WTC11 (cell line): ENCODE measurements around the gene UBR4. TPM values are rescaled to one million over a fixed set of nuclear protein-coding genes. Genes with fewer than 3 reads are reported as not detected.
A peak's percentile ranks its signal among the peaks of the same experiment; 100 is the strongest.

ENCODE experiments used
- AR ChIP-seq: fragments of 250-450 bp; sonication (Bioruptor Pico); IDR thresholded peaks from 2 replicates; pipeline ENCODE4 v1.9.0; 2021; ENCODE audit warnings: mild to moderate bottlenecking
- ATF1 ChIP-seq: sonication (generic); formaldehyde crosslinking; IDR thresholded peaks from 2 replicates; pipeline ENCODE4 v1.8.1; 2023; ENCODE audit warnings: mild to moderate bottlenecking, moderate library complexity, missing genetic modification reagents
- CTCF ChIP-seq: fragments of 200-600 bp; IDR thresholded peaks from 2 replicates; pipeline ENCODE4 v1.8.0; 2022; ENCODE audit warnings: antibody characterized with exemption
- ESRRA ChIP-seq: sonication (generic); formaldehyde crosslinking; IDR thresholded peaks from 2 replicates; pipeline ENCODE4 v1.8.1; 2022; ENCODE audit warnings: mild to moderate bottlenecking, missing genetic modification reagents, borderline replicate concordance
- FOXP4 ChIP-seq: sonication (generic); formaldehyde crosslinking; IDR thresholded peaks from 2 replicates; pipeline ENCODE4 v1.8.0; 2022; ENCODE audit warnings: mild to moderate bottlenecking, missing genetic modification reagents
- IRF2 ChIP-seq: sonication (generic); formaldehyde crosslinking; IDR thresholded peaks from 2 replicates; pipeline ENCODE4 v1.8.0; 2022; ENCODE audit warnings: low read depth, missing genetic modification reagents, borderline replicate concordance
- JUN ChIP-seq: sonication (generic); formaldehyde crosslinking; IDR thresholded peaks from 2 replicates; pipeline ENCODE4 v1.8.0; 2023; ENCODE audit warnings: mild to moderate bottlenecking, missing genetic modification reagents
- MAX ChIP-seq: sonication (generic); formaldehyde crosslinking; IDR thresholded peaks from 2 replicates; pipeline ENCODE4 v1.8.0; 2022; ENCODE audit warnings: mild to moderate bottlenecking, missing genetic modification reagents
- MLX ChIP-seq: sonication (generic); formaldehyde crosslinking; IDR thresholded peaks from 2 replicates; pipeline ENCODE4 v1.8.1; 2023; ENCODE audit warnings: mild to moderate bottlenecking, missing genetic modification reagents, moderate library complexity
- USF2 ChIP-seq: sonication (generic); formaldehyde crosslinking; IDR thresholded peaks from 2 replicates; pipeline ENCODE4 v1.8.1; 2023; ENCODE audit warnings: mild to moderate bottlenecking, missing genetic modification reagents, moderate library complexity
- ZNF219 ChIP-seq: sonication (generic); formaldehyde crosslinking; IDR thresholded peaks from 2 replicates; pipeline ENCODE4 v1.8.0; 2023; ENCODE audit warnings: missing genetic modification reagents, mild to moderate bottlenecking, borderline replicate concordance
- ZNF263 ChIP-seq: sonication (generic); formaldehyde crosslinking; IDR thresholded peaks from 2 replicates; pipeline ENCODE4 v1.8.1; 2022; ENCODE audit warnings: low read depth, mild to moderate bottlenecking, moderate library complexity, missing genetic modification reagents
- total RNA-seq: library from RNA; stranded (reverse); gene quantifications from 3 replicates; pipeline ENCODE4 v1.2.3, GENCODE V29; 2021
- TF ChIP-seq, protein P1 (sequence below): sonication (generic); formaldehyde crosslinking; IDR thresholded peaks from 2 replicates; pipeline ENCODE4 v1.8.0; 2023; ENCODE audit warnings: mild to moderate bottlenecking, missing genetic modification reagents
- TF ChIP-seq, protein P2 (sequence below): fragments of 250-450 bp; sonication (Bioruptor Pico); IDR thresholded peaks from 2 replicates; pipeline ENCODE4 v1.8.0; 2021; ENCODE audit warnings: mild to moderate bottlenecking
- TF ChIP-seq, protein P3 (sequence below): sonication (generic); formaldehyde crosslinking; IDR thresholded peaks from 2 replicates; pipeline ENCODE4 v1.8.1; 2023; ENCODE audit warnings: mild to moderate bottlenecking, missing genetic modification reagents
- TF ChIP-seq, protein P4 (sequence below): sonication (generic); formaldehyde crosslinking; IDR thresholded peaks from 2 replicates; pipeline ENCODE4 v1.8.0; 2022; ENCODE audit warnings: mild to moderate bottlenecking, missing genetic modification reagents
- TF ChIP-seq, protein P5 (sequence below): sonication (generic); formaldehyde crosslinking; IDR thresholded peaks from 2 replicates; pipeline ENCODE4 v1.8.0; 2022; ENCODE audit warnings: missing genetic modification reagents

The UBR4 gene
- total RNA-seq, 1 experiment from 2014 or later, result 179 TPM

DNA sequence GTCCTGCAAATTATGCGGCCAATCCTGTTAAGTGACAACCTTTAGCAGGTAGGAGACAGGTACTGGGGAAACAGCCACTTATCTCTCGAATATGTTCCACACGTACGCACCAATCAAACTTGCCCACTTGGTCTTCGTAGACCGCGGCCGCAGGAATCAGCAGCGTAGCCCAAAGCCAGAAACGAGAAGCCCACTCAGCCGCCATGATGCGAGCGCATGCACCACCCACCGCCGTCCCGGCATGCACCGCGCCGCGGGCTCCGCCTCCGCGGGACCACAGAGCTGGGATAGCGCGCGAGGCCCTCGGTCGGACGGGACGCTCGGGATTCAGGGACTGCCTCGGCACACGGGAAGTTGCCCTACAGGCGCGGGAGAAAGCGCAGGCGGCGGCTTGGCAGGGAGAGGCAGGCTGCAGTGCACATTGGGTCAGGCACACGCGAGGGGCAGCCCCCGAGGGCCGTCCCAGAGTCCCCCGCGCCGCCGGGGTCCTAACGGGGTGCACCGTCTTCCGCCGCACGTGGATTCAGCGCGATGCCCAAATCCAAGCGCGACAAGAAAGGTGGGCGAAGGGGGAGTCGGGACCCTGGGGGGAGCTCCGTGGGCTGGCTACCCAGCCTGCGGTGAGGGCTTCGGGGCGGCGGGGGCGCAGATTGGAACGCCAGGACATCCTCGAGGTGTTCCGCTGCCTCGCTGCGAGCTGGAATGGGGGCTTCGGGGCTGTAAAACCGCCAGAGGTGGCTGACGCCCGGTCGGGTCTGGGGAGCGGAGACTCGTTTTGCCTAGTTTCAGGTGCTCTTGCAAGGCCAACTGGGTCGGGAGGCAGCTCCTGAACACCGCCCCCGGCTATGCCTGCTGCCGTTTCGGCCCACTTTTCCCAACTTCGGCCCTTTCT lies 41.5 kb upstream of the UBR4 start, which contains the start of the genes EMC1 and MRTO4 (continued):
- TF ChIP-seq, protein P1, sequence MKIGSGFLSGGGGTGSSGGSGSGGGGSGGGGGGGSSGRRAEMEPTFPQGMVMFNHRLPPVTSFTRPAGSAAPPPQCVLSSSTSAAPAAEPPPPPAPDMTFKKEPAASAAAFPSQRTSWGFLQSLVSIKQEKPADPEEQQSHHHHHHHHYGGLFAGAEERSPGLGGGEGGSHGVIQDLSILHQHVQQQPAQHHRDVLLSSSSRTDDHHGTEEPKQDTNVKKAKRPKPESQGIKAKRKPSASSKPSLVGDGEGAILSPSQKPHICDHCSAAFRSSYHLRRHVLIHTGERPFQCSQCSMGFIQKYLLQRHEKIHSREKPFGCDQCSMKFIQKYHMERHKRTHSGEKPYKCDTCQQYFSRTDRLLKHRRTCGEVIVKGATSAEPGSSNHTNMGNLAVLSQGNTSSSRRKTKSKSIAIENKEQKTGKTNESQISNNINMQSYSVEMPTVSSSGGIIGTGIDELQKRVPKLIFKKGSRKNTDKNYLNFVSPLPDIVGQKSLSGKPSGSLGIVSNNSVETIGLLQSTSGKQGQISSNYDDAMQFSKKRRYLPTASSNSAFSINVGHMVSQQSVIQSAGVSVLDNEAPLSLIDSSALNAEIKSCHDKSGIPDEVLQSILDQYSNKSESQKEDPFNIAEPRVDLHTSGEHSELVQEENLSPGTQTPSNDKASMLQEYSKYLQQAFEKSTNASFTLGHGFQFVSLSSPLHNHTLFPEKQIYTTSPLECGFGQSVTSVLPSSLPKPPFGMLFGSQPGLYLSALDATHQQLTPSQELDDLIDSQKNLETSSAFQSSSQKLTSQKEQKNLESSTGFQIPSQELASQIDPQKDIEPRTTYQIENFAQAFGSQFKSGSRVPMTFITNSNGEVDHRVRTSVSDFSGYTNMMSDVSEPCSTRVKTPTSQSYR (CRISPR knock-in tag), result peak; percentile 73; the same call in 1 of the 2 replicates
- TF ChIP-seq, protein P2, sequence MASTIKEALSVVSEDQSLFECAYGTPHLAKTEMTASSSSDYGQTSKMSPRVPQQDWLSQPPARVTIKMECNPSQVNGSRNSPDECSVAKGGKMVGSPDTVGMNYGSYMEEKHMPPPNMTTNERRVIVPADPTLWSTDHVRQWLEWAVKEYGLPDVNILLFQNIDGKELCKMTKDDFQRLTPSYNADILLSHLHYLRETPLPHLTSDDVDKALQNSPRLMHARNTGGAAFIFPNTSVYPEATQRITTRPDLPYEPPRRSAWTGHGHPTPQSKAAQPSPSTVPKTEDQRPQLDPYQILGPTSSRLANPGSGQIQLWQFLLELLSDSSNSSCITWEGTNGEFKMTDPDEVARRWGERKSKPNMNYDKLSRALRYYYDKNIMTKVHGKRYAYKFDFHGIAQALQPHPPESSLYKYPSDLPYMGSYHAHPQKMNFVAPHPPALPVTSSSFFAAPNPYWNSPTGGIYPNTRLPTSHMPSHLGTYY (CRISPR knock-in tag), result no peak
- TF ChIP-seq ZNF219 (CRISPR knock-in tag) (peak; percentile 91; the same call in 1 of the 2 replicates), USF2 (CRISPR knock-in tag) (peak; percentile 75), JUN (CRISPR knock-in tag) (peak; percentile 91), AR (CRISPR knock-in tag) (no peak), IRF2 (CRISPR knock-in tag) (no peak), MLX (no peak), FOXP4 (CRISPR knock-in tag) (no peak), ESRRA (CRISPR knock-in tag) (peak; percentile 22; the same call in 1 of the 2 replicates), ZNF263 (no peak), ATF1 (no peak; the same call in 1 of the 2 replicates), MAX (peak; percentile 99), CTCF (no peak)
- TF ChIP-seq, protein P3, sequence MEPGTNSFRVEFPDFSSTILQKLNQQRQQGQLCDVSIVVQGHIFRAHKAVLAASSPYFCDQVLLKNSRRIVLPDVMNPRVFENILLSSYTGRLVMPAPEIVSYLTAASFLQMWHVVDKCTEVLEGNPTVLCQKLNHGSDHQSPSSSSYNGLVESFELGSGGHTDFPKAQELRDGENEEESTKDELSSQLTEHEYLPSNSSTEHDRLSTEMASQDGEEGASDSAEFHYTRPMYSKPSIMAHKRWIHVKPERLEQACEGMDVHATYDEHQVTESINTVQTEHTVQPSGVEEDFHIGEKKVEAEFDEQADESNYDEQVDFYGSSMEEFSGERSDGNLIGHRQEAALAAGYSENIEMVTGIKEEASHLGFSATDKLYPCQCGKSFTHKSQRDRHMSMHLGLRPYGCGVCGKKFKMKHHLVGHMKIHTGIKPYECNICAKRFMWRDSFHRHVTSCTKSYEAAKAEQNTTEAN, result no peak
- TF ChIP-seq, protein P4, sequence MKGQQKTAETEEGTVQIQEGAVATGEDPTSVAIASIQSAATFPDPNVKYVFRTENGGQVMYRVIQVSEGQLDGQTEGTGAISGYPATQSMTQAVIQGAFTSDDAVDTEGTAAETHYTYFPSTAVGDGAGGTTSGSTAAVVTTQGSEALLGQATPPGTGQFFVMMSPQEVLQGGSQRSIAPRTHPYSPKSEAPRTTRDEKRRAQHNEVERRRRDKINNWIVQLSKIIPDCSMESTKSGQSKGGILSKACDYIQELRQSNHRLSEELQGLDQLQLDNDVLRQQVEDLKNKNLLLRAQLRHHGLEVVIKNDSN, result peak; percentile 83
- TF ChIP-seq, protein P5, sequence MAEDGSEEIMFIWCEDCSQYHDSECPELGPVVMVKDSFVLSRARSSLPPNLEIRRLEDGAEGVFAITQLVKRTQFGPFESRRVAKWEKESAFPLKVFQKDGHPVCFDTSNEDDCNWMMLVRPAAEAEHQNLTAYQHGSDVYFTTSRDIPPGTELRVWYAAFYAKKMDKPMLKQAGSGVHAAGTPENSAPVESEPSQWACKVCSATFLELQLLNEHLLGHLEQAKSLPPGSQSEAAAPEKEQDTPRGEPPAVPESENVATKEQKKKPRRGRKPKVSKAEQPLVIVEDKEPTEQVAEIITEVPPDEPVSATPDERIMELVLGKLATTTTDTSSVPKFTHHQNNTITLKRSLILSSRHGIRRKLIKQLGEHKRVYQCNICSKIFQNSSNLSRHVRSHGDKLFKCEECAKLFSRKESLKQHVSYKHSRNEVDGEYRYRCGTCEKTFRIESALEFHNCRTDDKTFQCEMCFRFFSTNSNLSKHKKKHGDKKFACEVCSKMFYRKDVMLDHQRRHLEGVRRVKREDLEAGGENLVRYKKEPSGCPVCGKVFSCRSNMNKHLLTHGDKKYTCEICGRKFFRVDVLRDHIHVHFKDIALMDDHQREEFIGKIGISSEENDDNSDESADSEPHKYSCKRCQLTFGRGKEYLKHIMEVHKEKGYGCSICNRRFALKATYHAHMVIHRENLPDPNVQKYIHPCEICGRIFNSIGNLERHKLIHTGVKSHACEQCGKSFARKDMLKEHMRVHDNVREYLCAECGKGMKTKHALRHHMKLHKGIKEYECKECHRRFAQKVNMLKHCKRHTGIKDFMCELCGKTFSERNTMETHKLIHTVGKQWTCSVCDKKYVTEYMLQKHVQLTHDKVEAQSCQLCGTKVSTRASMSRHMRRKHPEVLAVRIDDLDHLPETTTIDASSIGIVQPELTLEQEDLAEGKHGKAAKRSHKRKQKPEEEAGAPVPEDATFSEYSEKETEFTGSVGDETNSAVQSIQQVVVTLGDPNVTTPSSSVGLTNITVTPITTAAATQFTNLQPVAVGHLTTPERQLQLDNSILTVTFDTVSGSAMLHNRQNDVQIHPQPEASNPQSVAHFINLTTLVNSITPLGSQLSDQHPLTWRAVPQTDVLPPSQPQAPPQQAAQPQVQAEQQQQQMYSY (CRISPR knock-in tag), result no peak
